Skeletal muscle satellite cell (primary cell): Measurements from ENCODE around the gene LMAN2L.

ENCODE experiments used
- H3K27me3 ChIP-seq: 2 replicates; pipeline ENCODE4 v1.7.0; 2013; ENCODE audit warnings: low read length; ENCODE audit not compliant: control insufficient read depth, insufficient read depth
- H3K36me3 ChIP-seq: 2 replicates; pipeline ENCODE4 v1.7.0; 2013; ENCODE audit warnings: mild to moderate bottlenecking, control low read depth, low read length; ENCODE audit not compliant: insufficient read depth
- H3K4me1 ChIP-seq: 2 replicates; pipeline ENCODE4 v1.7.0; 2013; ENCODE audit warnings: low read length; ENCODE audit not compliant: control insufficient read depth, insufficient read depth
- H3K4me2 ChIP-seq: 2 replicates; pipeline ENCODE4 v1.7.0; 2013; ENCODE audit warnings: mild to moderate bottlenecking, low read length
- H3K4me3 ChIP-seq: 2 replicates; pipeline ENCODE4 v1.7.0; 2013; ENCODE audit warnings: low read length
- H3K9ac ChIP-seq: 2 replicates; pipeline ENCODE4 v1.7.0; 2013; ENCODE audit warnings: mild to moderate bottlenecking, low read depth, low read length, moderate library complexity
- H3K9me3 ChIP-seq: replicated peaks from 2 replicates; pipeline ENCODE4 v1.7.0; 2013; ENCODE audit warnings: mild to moderate bottlenecking, control low read depth, low read length

LMAN2L gene

DNA sequence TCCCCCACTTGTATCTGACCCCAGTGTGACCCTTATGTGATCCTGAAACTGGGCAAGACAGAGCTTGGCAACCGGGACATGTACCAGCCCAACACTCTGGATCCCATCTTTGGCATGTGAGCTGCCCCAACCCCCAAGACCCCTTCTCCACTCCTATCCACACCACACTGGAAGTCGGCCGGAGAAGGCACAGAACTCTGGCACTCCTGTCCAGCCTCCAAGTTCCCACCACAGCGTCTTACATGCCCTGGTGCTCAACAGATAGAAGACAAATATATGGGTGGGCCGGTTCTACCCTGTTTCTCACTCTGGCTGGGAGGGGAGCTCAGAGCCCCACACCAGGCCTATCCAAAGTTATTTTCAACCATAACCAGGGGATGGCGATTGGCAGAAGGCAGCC, 40.8 kb downstream of the LMAN2L start:
- Histone ChIP-seq H3K9me3 (no peaks in the 10 kb centered on the region), H3K27me3 (no peaks in the 10 kb centered on the region), H3K4me3 (no peak overlapping the region), H3K4me2 (no peak overlapping the region), H3K9ac (no peak overlapping the region), H3K36me3 (no peaks in the 10 kb centered on the region), H3K4me1 (no peaks in the 10 kb centered on the region)

DNA sequence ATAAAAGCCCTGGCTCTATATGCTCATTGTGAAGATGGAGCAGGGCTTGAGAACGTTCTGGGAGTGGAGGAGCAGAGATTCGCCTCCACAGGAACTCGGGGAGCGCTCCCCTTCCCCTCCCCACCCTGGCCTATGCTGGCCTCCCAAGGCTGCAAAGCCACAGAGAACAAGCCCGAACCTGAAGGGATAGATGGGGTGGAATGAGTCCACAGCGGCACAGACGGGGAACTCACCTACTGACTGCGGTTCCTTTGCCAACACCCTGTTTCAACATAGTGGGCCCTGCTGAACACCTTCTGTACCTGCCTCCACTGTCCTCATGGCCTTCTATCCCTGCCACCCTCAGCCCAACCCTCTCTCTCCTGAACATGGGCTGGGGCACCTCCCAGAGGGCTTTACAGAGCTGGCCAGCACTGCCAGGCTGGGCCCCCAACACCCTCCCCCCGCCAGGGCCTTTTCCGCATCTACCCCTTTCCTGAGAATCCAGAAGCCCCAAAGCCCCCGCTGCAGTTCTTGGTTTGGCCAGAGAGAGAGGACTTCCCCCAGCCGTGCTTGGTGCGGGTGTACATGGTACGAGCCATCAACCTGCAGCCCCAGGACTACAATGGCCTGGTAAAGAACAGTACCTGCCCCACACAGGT, 41.5 kb downstream of the LMAN2L start:
- no peak overlapping the region for H3K4me2 ChIP-seq
- H3K4me1 ChIP-seq = no peaks in the 10 kb centered on the region
- H3K4me3 ChIP-seq = no peak overlapping the region
- no peaks in the 10 kb centered on the region for H3K36me3 ChIP-seq
- H3K27me3 ChIP-seq = no peaks in the 10 kb centered on the region
- no peaks in the 10 kb centered on the region for H3K9me3 ChIP-seq
- no peak overlapping the region for H3K9ac ChIP-seq

DNA sequence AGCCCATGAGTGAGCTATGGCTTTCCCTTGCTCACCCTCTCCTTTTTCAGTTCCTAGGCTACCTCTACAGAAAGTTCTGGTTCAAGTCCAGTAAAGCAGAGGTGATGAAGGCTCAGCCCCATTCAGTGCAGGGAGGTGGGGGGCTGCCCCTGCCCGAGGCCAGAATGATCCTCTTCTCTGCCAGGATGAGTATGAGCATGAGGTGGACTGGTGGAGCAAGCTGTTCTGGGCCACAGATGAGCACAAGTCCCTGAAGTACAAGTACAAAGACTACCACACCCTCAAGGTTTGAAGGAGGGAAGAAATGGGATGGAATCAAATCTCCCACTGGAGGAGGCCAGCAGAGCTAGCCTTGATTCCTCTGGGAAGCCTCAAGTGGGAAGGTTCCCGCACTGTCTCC, 42.4 kb downstream of the LMAN2L start:
- H3K9me3 ChIP-seq = no peaks in the 10 kb centered on the region
- no peaks in the 10 kb centered on the region for H3K27me3 ChIP-seq
- no peaks in the 10 kb centered on the region for H3K36me3 ChIP-seq
- no peak overlapping the region for H3K4me2 ChIP-seq
- no peaks in the 10 kb centered on the region for H3K4me1 ChIP-seq
- no peak overlapping the region for H3K4me3 ChIP-seq
- no peak overlapping the region for H3K9ac ChIP-seq

DNA sequence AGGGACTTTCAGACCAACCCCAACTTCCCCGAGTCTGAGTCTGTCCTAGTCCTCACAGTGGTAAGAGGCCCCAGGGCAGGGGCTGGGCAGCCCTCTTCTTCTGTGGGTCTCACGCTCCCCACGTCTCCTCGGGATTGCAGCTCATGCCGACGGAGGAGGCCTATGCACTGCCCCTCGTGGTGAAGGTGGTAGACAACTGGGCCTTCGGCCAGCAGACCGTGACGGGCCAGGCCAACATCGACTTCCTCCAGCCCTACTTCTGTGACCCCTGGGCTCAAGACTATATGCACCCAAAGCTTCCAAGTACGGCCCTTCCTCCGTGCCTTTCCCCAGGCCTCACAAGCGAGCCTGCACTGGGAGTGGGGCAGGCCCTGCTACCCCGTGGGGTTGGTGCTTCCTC, 44.3 kb downstream of the LMAN2L start:
- no peaks in the 10 kb centered on the region for H3K4me1 ChIP-seq
- H3K27me3 ChIP-seq = no peaks in the 10 kb centered on the region
- no peaks in the 10 kb centered on the region for H3K9me3 ChIP-seq
- no peak overlapping the region for H3K4me2 ChIP-seq
- no peaks in the 10 kb centered on the region for H3K36me3 ChIP-seq
- H3K9ac ChIP-seq = no peak overlapping the region
- H3K4me3 ChIP-seq = no peak overlapping the region

DNA sequence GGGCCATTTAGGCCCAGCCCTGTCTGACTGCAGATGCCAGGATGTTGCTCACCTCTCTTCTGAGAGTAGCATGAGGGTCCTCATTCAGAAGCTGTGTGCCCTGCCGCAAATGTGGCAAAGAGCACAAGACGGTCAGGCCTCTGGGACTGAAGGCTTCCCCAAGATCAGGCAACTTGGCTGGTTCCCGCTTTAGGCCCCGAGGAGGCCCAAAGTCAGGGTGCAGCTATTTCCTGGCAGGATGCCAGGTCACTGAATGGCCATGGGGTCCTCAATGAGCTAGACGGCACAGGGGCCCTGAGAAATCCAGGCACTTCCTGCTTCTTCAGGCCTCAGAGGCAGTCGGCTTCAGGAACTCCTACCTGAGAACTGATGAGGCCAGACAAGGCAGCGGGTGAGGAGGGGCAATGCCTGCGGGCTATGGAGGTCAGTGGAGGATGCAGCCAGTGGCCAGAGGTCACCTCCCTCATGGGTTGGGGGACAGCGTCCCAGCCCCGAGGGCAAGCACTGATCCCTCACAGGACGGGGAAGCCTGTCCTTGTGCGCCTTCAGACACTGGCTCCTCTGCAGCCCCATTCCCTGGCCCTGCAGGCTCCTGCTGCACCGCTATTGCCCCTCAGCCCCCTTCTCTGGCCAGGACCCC, 44.9 kb downstream of the LMAN2L start:
- H3K4me2 ChIP-seq = no peak overlapping the region
- no peaks in the 10 kb centered on the region for H3K36me3 ChIP-seq
- no peak overlapping the region for H3K4me3 ChIP-seq
- H3K9ac ChIP-seq = no peak overlapping the region
- no peaks in the 10 kb centered on the region for H3K4me1 ChIP-seq
- no peaks in the 10 kb centered on the region for H3K27me3 ChIP-seq
- H3K9me3 ChIP-seq = no peaks in the 10 kb centered on the region

DNA sequence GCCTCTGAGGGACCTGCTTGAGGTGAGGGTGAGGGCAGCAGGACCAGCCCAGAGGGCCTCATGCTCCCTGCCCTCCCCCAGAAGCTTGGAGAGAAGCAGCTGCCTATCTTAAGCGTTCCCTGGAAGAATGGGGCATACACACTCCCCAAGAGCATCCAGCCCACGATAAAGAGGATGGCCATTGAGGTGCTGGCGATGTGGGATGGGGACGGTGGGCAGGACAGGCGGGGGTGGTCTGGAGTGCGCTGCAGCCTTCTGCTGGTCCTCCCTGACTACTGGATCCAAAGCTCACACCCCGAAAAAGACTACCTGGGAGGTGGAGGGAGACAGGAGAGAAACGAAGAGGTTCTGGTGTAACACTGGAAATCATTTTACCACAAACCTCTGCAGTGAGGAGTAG, 45.6 kb downstream of the LMAN2L start:
- Histone ChIP-seq H3K9me3 (no peaks in the 10 kb centered on the region), H3K4me2 (no peak overlapping the region), H3K4me3 (no peak overlapping the region), H3K36me3 (no peaks in the 10 kb centered on the region), H3K9ac (no peak overlapping the region), H3K4me1 (no peaks in the 10 kb centered on the region), H3K27me3 (no peaks in the 10 kb centered on the region)

DNA sequence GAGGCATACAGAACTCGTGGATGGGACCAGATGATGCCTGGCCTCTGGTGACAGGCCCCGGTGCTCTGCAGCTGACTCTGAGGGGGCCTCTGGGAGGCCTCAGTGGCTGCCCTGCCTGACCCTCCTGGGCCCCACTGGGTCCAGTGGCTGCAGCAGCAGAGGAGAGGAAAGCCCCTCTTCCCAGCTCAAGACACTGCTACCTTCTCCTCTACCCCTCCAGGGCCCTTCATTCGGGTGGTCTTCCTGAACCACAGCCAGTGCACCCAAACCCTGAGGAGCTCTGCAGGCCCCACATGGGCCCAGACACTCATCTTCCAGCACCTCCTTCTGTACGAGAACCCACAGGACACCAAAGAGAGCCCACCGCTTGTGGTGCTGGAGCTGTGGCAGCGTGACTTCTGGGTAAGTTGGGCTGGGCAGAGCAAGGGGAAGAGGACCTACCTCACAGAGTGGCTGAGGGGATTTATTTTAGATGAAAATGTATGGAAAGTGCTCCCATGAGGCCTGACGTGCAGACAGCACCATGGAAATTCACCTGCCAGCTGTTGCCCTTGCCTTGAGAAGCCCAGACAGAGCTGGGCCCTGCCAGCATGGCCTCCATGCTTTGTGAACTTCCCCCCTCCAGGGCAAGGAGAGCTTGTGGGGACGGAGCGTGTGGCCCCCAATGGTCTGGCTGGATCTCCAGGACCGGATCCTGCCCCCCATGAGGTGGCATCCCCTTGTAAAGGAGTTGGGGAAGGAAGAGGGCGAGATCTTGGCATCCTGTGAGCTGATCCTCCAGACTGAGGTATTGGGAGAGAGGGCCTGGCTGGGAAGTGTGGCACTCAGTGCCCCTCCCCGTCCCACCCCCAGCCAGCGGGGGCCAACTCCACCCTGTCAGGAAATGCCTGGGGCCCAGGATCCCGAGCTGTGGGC, 46.3 kb downstream of the LMAN2L start:
- H3K4me1 ChIP-seq = no peaks in the 10 kb centered on the region
- H3K4me2 ChIP-seq = no peak overlapping the region
- no peaks in the 10 kb centered on the region for H3K27me3 ChIP-seq
- no peaks in the 10 kb centered on the region for H3K9me3 ChIP-seq
- H3K4me3 ChIP-seq = no peak overlapping the region
- no peaks in the 10 kb centered on the region for H3K36me3 ChIP-seq
- H3K9ac ChIP-seq = no peak overlapping the region

DNA sequence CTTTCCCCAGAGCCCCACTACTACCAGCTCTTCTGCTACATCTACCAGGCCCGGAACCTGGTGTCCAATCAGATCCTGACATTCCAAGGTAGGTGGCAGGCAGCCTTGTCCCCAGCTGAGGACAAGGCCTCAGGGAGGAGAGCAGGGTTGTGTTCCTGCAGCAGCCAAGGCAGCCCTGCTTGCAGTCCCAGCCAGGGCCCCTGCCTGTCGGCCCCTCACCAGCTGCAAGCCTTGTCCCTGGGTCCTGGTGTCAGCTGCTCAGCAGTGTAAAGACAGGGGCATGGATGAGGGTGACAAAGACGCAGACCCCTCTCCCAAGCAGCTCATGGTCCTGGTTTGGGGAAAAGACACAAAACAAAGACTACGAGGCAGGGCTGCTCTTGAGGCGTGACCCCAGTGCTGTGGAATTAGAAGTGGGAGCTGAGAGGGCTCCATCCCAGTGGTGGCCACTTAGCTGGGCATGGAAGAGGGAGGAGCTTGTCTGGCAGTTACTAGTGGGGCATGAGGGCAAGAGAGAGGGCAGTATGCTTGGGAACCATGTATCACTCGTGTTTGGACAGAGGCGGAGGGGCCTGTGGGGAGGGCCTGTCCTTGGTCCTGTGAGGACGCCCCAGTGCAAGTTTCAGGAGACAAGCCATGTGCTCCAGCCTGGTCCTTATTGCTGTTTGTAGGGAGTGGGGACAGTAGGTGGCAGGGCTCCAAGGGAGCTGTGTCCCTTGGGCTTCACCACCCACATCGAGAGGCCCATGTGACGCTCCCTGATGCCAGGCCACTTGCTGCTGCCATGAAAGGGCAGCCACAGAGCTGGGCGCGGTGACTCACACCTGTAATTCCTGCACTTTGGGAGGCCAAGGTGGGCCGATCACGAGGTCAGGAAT, 47.5 kb downstream of the LMAN2L start:
- no peaks in the 10 kb centered on the region for H3K9me3 ChIP-seq
- no peak overlapping the region for H3K9ac ChIP-seq
- H3K36me3 ChIP-seq = no peaks in the 10 kb centered on the region
- H3K27me3 ChIP-seq = no peaks in the 10 kb centered on the region
- no peak overlapping the region for H3K4me3 ChIP-seq
- no peaks in the 10 kb centered on the region for H3K4me1 ChIP-seq
- no peak overlapping the region for H3K4me2 ChIP-seq

DNA sequence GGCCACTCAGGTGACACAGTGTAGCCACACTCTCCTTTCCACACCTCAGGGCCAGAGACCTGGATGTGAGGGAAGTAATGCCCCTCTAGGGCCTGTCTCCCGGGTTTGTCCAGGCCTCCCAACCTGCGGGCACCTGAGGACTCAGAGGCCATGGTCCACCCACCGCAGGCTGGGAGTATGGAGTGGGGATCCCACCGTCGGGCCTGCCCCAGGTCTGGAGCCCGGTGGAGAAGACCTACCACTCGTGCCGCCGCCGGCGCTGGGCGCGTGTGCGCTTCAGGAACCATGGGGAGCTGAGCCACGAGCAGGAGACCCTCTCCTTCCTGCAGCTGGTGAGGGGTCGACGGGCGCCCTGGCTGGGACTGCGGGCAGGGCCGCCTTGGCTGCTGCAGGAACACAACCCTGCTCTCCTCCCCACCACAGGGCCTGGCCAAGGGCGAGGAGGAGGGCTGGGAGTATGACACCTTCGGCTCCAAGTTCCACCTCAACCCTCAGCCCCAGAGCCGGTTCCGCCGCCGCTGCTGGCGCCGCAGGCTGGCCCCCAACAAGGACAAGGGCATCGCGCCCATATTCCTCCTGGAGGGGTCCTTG, 48.7 kb downstream of the LMAN2L start:
- Histone ChIP-seq H3K9me3 (no peaks in the 10 kb centered on the region), H3K4me2 (no peak overlapping the region), H3K9ac (no peak overlapping the region), H3K4me1 (no peaks in the 10 kb centered on the region), H3K4me3 (no peak overlapping the region), H3K36me3 (no peaks in the 10 kb centered on the region), H3K27me3 (peaks cover 2% of the 10 kb centered on the region)

DNA sequence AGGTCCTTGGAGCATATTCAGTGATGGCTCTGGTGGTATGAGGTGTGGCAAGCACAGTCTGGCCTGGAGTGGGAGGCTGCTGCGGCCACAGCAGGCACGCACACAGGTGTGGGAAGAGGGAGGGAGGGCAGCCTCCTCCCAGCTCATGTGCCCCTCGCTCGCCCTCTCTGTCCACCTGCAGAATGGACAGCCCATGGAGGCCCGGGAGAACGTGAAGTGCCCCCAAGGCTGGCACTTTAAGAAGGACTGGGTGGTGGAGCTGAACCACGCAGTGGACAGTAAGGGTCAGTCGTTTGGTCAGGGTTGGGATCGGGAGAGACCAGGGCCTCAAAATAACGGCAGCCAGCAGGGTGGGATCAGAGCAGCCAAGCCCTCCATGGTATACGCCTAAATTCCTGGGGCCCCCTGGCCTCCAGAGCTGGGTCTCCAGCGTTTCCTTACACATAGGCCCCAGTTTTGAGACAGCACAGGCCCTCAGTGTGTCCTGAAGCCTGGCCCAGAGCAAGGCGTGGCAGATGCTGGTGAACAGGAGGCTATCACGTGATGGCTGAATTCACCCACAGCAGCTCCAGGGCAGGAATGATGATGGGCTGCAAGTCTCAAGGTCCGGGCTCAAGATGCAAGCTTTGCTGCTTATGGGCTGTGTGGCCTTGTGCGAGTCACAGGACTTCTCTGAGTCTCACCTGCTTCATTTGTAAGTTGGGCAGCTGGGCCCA, 49.4 kb downstream of the LMAN2L start:
- Histone ChIP-seq H3K4me2 (no peak overlapping the region), H3K4me3 (no peak overlapping the region), H3K9ac (no peak overlapping the region)

More for the DNA sequence above, 49.4 kb downstream of the LMAN2L start:
- Histone ChIP-seq H3K27me3 (peaks cover 9% of the 10 kb centered on the region), H3K9me3 (no peaks in the 10 kb centered on the region), H3K36me3 (no peaks in the 10 kb centered on the region), H3K4me1 (no peaks in the 10 kb centered on the region)
